Spleen (tissue), 7 donors: Measurements from ENCODE around the gene RERE.

Experiments
- POLR2A ChIP-seq, 3 donors: fragments of 450-650 bp; IDR thresholded peaks; one replicate each; pipeline ENCODE4 v1.5.1; 2017; ENCODE audit warnings: antibody characterized with exemption in 3 of 3, mild to moderate bottlenecking in 1 of 3
- POLR2AphosphoS5 ChIP-seq, 3 donors: sonication (generic); formaldehyde crosslinking; IDR thresholded peaks; one replicate each; pipeline ENCODE4 v1.5.1; 2017; ENCODE audit warnings: antibody characterized with exemption in 3 of 3
- TF ChIP-seq, protein P1 (sequence below), 11 experiments: fragments of 200-600 bp in 7 of 11; fragments of 450-650 bp in 4 of 11; sonication (generic) in 4 of 11; IDR thresholded peaks in 8 of 11; conservative IDR thresholded peaks in 3 of 11; 1 replicate in 7 of 11; 2 replicates in 4 of 11; pipeline versions ENCODE4 v1.4.0 to v1.8.0; 2016 to 2021; ENCODE audit warnings: antibody characterized with exemption in 11 of 11, inconsistent platforms in 4 of 11, mild to moderate bottlenecking in 1 of 11
- donor health status: DM: no; HTN: no; CAD: no; lungs with moderate emphysema.
- donor health status: DM: no; HTN: no; CAD: no.
- donor health status: DM: no; HTN: no; CAD: no.

DNA sequence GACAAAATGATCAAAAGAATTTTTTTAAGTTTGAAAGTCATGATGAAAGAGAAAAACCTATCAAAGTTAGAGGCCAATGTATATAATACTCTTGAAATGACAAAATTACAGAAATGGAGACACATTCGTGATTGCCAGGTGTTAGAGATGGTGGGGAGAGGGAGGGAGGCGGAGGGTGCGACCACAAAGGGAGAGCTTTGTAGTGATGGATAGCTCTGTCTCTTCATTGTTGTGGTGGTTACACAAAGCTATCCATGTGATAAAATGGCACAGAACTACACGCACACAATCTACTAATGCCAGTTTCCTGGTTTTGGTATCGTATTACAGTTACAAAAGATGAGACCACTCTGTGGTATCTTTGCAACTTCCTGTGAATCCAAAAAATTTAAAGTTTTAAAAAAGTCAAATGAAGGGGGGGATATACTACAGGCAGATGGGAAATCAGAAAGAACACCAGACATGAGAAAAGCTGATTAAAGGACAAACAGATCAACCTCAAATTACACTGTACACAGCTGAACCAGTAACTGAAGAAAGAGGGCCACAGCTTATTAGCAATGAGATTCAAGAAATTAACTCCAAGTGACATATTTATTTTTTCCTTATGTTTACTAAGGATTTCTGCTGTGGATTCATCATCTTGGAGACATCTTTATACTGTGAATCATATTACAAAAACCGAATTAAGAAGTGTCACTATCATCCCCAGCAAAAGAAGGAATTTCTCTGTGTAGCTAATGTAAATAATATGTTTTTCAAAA lies 300.5 kb downstream of the RERE start:
- TF ChIP-seq, protein P1, sequence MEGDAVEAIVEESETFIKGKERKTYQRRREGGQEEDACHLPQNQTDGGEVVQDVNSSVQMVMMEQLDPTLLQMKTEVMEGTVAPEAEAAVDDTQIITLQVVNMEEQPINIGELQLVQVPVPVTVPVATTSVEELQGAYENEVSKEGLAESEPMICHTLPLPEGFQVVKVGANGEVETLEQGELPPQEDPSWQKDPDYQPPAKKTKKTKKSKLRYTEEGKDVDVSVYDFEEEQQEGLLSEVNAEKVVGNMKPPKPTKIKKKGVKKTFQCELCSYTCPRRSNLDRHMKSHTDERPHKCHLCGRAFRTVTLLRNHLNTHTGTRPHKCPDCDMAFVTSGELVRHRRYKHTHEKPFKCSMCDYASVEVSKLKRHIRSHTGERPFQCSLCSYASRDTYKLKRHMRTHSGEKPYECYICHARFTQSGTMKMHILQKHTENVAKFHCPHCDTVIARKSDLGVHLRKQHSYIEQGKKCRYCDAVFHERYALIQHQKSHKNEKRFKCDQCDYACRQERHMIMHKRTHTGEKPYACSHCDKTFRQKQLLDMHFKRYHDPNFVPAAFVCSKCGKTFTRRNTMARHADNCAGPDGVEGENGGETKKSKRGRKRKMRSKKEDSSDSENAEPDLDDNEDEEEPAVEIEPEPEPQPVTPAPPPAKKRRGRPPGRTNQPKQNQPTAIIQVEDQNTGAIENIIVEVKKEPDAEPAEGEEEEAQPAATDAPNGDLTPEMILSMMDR (IDR thresholded peaks at IDR 0.05 in 8 of 11, conservative IDR thresholded peaks at IDR 0.05 in 3 of 11), result no peak
- no peak for TF ChIP-seq POLR2A (IDR thresholded peaks at IDR 0.05)
- no peak for TF ChIP-seq POLR2AphosphoS5 (IDR thresholded peaks at IDR 0.05)
